A673 (cell line): ENCODE measurements around the gene TBC1D3E. TPM values are rescaled to one million over a fixed set of nuclear protein-coding genes. Genes with fewer than 3 reads are reported as not detected.

ENCODE experiments used
- total RNA-seq: library from RNA; stranded (reverse); gene quantifications from 2 replicates; pipeline ENCODE4 v1.2.3, GENCODE V29; 2021

Gene TBC1D3E
- total RNA-seq, 1 experiment from 2014 or later, result not detected

Other genes starting within 250 kb of the TBC1D3E start
- gene TBC1D3K, start 203.5 kb upstream of the TBC1D3E start, total RNA-seq, result not detected in 2 replicates
- gene TBC1D3L, start 138.9 kb upstream of the TBC1D3E start, total RNA-seq, result 5.4 and 6.4 TPM in 2 replicates
- 0.49 and 0.76 TPM in 2 replicates for gene TBC1D3D, start 124.0 kb upstream of the TBC1D3E start, total RNA-seq
- not detected in 2 replicates for gene TBC1D3C, start 59.3 kb upstream of the TBC1D3E start, total RNA-seq
- gene TBC1D3, start 64.6 kb downstream of the TBC1D3E start, total RNA-seq, result not detected in 2 replicates
- gene MRPL45, start 169.2 kb downstream of the TBC1D3E start, total RNA-seq, result 34.4 and 36.5 TPM in 2 replicates
- 0.04 TPM in 2 replicates for gene GPR179, start 216.0 kb downstream of the TBC1D3E start, total RNA-seq
- 15.2 and 17.3 TPM in 2 replicates for gene SOCS7, start 223.9 kb downstream of the TBC1D3E start, total RNA-seq